ENCODE measurements around the gene GNAS.
A peak's percentile ranks its signal among the peaks of the same experiment; 100 is the strongest.

Gene GNAS

DNA sequence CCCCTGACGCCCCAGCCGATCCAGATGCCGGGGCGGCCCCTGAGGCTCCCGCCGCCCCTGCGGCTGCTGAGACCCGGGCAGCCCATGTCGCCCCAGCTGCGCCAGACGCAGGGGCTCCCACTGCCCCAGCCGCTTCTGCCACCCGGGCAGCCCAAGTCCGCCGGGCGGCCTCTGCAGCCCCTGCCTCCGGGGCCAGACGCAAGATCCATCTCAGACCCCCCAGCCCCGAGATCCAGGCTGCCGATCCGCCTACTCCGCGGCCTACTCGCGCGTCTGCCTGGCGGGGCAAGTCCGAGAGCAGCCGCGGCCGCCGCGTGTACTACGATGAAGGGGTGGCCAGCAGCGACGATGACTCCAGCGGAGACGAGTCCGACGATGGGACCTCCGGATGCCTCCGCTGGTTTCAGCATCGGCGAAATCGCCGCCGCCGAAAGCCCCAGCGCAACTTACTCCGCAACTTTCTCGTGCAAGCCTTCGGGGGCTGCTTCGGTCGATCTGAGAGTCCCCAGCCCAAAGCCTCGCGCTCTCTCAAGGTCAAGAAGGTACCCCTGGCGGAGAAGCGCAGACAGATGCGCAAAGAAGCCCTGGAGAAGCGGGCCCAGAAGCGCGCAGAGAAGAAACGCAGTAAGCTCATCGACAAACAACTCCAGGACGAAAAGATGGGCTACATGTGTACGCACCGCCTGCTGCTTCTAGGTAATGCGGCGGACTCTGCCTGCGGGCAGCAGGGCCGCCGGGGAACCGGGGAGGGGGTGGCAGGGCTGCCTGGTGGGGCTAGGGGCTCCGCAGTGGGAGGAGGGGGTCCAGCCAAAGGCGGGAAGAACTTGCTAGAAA is 2.3 kb downstream of the GNAS start:
- no peak for DNase-seq

DNA sequence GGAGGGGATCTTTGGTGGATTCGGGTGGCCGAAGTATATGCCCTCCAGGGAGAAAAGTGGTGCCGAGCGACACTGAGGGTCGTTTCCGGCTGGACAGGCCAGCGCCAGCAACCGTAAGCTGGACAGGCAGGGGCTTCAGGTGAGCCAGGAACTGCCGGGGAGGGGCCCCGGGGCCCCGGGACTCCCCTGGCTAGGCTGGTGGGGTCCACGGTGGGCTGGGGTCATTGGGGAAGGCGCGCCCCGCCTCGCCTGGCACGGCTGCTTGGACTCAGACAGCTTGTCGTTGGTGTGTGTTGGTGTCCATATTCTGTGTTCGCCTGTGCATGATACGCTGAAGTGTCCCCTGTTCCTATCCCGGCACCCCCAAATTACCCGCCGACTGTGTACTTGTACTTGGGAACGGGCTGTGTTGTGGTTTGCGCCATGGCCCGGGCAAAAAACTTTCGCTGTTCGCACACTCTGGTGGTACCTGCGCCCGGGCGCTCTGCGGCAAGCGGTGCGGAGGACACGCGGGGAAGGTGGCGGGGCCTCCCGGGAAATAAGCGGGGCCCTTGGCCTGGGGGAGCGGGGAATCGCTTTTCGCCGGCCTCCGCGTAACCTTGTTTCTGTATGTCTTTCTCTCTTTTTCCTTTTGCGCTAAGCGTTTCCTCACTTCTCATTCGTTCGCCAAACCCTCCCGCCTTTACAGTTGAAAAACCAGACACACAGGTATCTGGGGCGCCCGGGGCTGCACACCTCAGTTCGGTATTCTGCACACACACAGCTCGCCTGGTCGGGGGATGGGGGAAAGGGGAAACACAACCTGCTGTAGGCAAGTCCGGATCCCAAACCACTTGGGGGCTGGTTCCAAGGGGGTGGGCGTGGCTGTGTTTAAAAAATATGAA is 3.2 kb downstream of the GNAS start:
- no peak for DNase-seq

DNA sequence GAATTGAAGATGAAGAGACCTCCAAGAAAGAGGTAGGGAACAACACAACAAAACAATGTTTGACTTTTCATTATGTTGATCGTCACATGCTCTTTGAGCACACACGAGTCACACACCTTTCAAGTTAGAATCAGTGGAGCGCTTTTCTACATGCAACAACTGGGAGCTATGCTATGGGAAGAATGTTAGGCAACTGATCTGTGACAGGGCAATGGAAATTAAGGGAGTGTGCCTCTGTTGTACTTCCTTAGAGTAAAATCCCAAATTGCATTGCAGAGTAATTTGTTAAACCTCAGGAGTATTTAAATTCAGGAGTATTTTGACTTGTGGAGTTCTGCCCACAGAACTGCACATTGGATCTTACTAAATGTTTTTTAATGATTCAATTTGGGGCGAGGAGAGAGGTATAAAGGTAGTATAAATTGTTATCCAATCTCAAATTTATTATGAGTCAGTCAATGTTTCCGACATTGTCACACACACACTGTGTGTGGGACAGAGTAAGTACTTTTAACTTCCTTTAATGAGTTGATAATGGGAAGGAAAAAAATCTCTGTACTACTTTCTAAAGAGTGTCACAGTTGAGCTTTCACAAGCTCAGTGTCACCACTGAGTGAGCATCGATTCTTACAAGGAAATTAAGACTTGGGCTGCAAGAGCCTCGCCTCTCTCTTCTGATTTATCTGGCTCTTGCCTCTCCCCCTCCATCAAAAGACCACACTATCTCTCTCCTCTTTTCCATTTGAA is 10.7 kb downstream of the GNAS start:
- DNase-seq, result no peak

DNA sequence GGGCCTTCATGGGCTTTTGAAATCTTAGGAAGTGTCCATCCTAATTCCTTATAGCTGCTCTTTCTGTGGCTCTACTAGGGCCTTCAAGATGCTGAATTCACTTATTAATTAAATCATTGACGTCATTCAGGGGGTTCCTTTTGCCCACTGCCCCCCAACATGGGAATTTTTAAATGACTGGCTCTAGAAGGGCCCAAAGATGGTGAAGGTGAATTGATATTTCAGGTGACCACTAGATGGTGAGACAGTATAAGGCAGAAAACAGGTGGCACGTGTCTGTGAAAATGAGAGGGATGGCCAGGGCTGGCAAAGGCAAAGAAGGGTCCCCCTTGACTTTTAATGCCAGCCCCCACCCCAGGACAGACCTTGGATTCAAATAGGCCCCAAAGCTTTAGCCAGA is 11.8 kb downstream of the GNAS start:
- DNase-seq, result no peak

DNA sequence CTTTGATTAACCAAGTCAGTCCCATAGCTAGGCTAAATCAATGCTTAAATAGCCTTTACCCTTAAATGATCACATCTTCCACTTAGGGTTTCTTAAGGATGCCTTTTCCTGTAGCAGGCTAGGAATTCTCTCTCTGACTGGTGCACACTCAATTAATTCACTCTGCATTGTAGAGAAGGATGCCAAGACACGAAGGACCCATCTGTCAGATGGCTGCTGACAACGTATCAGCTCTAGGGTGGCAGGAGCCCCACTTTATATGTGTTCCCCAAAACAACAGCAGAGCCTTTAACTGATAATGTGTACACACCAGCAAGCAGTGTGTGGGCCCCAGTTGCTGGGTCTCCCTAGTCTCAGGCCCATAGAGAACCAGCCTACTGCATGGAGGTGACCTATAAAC is 13.3 kb downstream of the GNAS start:
- no peak for DNase-seq

DNA sequence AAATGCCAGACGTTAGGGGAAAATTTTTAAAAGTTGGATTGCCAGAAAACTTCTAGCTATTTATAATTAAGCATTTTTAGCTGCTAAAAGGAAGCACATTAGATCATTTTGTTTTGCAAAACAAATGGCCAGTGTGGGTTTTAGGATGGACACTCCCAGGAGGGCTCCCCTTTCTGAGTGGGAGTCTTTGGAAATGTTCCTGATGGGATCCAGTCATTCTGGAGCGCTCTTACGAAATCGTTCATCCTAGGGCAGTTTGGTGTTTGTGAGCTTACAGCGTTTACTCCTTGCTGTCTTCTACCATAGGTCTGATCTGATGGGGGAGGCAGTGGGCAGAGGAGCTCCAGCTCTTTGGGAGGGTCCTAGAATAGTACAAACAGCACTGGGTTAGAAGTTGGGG is 14.7 kb downstream of the GNAS start:
- no peak for DNase-seq

DNA sequence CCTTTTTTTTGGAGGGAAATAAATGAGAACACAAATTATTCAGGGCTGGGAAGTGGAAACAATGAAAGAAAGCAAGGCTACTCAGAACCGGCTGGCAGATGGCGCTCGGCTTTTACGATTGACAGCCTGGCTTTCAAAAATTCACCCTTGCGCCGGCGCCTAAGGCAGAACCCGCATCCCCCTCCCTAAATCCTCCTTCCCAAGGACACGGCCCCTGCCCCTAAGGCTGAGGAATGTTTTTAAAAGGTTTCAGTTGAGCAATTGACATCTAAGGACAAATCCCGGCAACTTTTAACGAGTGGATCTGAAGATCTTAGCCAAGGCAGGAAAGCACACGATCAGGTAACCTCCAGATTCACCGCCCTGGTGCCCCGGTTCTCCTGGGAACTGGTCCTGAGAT is 16.3 kb downstream of the GNAS start:
- DNase-seq, result no peak

DNA sequence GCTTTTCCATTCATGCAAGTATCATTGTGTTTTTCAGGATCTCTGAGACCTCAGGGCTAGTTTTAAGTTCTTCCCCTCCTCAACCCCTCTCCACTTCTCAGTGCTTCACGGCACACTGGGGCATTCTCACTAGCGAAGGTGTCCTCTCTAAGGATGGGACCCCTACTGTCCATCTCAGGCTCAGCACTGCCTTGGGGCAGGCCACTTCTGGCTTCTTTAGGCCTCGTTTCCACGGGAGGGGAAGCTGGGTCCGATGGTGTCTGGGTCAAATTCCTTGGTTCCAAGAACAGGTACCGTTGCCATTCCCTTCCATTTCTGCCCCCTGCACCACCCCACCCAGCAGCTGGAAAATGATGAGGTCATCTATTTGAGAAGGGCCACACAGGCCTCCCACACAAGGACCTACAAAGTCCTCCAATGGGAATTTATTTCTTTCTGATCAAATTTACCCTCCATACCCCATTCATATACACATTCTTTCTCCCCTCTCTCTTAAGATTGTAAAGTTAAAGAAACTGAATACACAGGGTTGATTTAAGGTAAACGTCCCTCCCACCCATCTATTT is 17.2 kb downstream of the GNAS start:
- DNase-seq, result no peak

DNA sequence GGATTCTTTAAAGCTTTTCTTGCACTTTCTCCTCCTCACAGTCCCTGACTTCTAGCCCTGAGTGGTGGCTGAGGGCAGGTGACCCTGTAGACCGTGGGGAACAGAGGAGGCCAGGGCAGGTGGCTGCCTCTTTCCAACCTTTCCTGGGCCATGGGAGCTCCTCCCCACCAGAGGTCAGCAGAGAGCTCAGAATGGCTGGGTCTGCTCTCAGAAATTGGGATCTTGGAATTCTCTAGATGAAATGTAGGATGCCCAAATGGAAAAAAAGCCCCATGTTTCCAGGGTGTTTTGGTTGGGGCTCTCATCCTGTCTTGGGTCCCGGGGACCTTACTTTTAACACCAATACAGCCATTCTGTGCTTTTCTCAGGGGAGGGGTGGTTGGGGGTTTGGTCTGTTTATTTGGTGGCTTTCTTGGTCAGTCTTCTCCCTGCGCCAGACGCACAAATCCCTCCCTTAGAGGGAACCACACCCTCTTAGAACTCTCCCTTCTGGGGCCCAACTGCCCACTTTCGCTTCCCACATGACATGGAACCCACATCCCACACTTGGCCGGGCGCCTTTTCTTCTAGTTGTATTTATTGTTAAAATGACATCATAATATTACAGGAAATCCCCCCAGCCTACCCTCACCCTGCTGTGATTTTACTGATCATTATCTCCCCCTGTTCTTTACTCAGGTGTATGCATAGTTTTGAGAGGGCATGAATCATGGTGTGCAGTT is 17.9 kb downstream of the GNAS start:
- DNase-seq, result peak; percentile 49

DNA sequence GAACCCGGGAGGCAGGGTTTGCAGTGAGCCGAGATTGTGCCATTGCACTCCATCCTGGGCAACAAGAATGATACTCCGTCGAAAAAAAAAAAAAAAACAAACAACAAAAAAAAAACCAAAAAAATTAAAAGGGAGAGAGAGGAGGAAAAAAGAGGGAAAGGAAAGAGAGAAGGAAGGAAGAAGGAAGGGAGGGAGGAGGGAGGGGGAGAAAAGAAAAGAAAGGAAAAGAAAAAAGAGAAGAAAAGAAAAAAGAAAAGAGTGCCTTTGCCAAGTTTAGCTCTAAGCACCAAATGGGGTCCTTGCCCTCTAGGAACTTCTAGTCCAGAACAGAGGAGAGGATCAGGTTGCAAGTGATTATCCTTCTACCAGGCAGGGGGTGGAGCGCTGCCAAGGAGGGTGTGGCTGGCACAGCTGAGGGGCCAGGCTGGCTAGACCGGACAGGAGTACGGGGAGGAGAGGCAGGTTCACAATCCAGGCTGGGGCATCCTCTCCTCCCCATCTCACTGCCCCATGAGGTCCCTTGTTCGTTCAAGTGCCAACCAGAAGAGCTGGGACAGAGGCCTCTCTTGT is 19.1 kb downstream of the GNAS start:
- DNase-seq, result no peak

DNA sequence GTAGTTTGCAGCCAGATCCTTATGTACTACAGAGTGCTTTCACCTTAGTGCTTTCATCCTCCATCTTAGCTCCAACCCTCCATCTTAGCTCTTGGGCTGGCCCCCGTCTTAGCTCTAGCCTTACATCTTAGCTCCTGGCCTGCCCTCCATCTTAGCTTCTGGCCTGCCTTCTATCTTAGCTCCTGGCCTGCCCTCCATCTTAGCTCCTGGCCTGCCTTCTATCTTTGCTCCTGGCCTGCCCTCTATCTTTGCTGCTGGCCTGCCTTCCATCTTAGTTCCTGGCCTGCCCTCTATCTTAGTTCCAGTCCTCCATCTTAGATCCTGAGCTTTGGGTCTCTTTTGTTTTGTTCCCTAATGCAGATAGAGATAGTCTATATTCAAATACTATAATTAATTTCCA is 22.0 kb downstream of the GNAS start:
- DNase-seq, result no peak

DNA sequence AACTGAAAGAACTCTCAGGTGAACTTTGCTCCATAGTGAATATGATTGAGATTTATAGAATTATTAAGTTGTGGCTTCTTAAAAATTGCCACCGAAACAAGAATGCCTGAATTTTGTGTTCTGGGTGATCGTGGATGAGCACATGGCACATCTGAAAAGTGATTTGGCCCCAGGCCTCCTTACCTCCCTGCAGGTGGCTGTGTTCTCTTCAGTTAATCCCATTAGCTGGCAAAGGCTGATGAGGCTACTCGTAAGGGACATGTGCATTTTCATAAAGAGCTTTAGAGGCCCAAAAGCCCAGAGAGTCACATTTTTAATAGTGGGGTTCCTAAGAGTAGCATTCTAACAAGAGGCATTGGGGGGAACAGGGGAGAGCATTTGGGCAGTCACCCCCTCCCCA is 22.6 kb downstream of the GNAS start:
- no peak for DNase-seq

DNA sequence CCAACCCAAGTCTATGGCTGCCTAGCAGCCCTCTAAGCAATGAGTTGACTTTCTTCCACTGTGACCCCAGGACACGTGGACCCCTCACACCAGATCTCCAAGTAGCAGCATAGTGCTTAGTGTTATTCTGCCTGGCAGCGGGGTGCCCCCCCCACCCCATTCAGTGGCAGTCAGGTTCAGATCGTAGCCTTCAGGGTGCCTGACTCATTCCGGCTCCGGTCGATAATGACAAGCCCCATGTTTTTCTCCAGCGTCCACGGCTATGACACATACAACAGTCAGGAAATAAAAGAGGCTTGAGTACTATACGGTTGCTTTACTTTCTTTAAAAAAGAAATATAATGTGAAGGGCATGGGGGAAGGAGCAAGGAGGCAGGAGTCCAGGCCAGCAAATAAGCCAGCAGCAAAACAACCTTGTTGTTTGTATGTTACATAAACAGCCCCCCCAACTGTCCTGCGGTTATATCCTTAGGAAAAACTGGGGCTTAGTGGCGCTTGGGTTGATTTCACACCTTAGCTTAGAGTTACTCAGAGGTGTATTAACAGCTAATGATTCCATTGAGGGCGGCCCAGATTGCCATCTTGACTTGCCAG is 23.1 kb downstream of the GNAS start:
- DNase-seq, result no peak

DNA sequence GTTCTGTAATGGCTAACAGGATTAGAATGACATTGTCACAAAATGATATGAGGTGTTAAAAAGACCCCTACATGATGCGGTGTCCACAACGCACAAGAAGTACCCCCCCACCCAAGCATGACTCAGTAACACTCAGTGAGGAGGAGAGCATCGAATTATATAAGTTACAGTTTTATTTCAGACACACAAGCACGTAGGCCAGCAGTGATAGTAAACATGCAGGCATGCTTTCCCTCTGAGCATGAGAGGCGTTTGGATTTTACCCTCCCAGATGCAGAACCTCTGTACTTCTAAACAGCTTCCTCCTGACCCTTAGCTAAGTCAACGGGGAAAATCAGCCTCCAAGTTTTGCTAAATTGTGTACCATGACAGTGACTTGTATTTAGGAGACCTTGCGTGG is 23.9 kb downstream of the GNAS start:
- DNase-seq, result no peak

DNA sequence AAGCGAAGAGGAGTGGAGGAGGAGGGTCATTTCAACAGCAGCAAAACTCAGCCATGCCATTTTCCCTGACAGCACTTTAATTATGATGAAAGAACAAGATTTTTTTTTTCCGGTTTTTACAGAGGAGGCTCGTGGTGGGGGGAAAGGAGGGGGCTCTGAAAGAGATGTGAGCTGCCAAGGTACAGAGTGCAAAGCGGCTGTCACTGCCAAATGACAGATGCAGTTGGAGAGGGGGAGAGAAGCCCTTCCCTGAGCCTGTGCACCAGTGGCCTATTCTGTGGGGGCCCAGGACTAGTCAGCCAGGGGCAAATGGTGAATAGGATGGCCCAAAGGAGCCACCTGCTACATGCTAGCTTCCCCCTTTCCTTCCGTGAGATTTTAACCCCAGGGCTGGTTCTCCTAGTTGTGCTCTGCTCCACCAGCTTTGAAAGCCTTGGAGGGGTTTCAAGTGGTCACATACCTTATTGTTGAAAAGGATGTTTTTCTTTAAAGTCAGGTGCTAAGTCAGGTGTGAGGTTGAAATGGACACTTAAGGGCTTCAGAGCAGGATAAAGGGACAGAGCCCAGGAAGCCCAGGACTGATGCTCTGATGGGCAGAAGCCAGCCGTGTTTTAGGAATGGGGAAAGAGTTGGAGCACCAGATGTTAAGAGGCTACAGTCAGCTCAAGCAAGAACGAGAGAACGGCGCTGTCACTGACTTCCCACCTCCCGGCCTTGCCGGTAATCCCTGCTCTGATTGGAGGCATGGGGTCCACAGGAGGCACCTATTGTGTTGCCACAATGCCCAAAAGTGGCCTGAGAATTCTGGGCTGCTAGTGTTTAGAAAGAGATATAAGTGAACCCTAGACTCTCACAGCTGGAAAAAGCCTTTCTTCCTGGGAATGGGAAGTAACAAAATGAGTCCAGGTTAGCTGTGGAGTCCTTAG is 24.8 kb downstream of the GNAS start:
- no peak for DNase-seq

DNA sequence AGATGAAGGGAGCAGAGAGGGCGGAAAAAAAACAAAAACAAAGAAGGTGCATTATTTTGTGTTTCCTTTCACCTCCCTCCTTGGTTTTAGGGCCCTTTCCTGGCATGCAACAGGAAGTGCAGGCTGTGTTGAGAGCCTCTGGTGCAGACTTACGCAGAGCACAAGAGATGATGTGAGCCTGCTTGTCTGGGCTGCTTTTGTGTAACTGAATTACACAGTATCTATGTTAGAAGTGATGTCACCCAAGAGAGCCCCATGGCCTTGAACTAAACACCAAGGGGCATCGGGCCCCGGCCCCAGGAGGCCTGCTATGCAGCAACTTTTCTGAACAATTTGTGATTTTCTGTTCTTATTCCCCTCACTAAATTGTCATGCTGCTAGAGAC is 25.5 kb downstream of the GNAS start:
- no peak for DNase-seq

DNA sequence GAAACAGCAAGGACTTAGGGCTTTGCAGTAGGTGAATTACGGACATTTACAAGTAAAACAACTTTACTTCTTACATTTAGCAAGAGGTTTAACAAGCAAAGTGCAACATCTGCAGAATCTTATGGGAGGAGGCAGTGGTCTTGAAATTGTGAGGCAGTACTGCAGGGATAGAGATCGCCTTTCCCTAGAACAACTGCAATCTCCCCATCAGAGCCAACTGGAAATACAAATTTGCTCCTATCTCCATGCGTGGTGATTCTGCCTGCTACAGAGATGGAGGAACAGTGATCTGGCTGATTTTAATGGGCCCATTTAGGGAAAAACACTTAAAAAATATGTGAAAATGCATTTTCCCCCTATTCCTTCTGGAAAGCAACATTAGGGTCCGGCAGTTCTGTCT is 25.9 kb downstream of the GNAS start:
- DNase-seq, result no peak

DNA sequence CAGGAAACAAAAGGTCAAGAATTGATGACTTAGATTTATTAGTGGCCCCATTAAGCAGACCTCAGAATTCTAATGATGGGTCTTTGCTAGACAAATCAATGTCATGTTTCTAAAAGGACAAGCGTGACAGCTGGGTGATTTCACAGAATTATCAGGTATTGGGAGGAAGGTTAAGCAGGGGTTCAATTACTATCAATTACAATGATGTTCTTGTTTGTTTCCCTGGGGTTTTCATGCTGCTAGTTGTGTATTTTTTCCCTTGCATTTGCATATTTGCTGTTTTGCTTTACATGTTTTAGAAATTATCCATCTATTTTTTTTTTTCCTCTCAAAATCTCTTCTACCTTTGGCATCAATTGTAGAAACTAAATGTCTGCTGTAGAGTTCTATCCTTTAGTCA is 27.9 kb downstream of the GNAS start:
- DNase-seq, result no peak

DNA sequence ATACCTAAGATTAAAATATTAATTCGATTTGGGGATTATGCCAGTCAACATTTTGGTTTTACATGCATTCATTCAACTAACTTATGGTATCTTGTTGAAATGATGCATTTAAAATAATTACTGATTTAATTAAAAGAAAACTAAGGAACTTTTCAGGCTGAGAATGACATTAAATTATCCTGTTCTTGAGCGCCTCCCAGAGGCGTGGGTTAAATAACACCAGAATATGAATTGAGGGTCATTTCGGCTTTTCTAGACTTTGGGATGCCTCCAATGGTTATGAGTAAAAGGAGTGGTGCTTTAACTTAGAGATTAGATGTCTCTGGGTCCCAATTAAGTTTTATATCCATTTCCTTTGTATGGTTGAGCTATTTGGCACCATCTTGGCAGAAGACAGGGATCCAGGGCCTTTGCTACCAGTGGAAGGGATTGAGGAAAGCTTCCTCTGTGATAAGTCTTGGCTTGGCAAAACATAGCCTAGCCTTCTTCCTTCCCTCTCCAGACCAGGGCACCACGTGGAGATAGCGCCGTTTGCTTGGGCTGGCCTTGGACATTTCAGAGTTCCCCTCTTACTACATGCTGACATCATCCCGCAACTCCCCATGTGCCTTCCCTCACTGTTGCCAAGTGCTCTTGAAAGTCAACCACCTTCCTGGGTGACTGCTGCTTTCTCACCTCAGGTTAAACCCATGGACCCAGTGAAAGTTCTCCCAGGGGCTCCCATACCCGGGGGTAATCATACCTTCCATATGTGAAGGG is 28.7 kb downstream of the GNAS start:
- no peak for DNase-seq

DNA sequence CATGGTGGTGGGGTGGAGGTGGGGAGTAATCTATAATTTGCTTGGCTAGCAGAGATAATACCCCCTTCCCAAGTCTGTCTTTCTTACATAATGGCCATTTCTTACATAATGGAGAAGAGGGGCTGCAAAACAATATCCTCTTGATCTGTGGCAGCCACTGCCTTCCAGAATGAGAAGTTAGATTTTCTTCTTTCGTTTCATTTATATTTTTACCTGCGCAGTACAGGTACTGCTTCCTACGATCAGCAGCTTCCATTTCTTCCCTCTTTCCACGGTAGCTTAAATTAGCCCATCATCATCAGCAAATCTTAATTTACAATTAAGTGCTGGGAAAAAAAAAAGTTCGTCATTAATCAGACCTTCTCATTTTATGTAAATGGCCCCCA is 30.2 kb downstream of the GNAS start:
- DNase-seq, result no peak
